NCI-H510A (cell line): Measurements from ENCODE around the gene SVEP1.
"Not testable (repeated sequence)": the region's sequence is repeated elsewhere in the genome, so short reads cannot be mapped to it uniquely, and the experiment has no call there.

Experiments used
- DNase-seq: peaks from one replicate; lab custom pipeline; 2025; lab: John Stamatoyannopoulos, UW

SVEP1 gene

DNA sequence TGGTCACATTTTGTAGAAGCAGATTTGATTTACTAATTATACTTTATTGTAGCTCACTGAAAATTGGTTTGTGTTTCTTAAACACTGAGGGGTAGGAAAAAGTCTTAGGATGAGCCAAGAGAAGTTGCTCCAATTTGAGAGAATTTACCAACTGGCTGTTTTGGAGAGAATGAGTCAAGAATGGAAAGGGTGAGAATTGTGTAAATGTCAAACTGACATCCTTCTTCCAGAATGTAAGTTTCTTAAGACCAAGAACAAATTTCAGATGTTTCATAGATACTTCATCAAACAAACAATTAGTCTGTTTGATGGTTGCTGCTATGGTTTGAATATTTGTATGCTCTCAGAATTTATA, 135.7 kb downstream of the SVEP1 start:
- DNase-seq, result no peak

DNA sequence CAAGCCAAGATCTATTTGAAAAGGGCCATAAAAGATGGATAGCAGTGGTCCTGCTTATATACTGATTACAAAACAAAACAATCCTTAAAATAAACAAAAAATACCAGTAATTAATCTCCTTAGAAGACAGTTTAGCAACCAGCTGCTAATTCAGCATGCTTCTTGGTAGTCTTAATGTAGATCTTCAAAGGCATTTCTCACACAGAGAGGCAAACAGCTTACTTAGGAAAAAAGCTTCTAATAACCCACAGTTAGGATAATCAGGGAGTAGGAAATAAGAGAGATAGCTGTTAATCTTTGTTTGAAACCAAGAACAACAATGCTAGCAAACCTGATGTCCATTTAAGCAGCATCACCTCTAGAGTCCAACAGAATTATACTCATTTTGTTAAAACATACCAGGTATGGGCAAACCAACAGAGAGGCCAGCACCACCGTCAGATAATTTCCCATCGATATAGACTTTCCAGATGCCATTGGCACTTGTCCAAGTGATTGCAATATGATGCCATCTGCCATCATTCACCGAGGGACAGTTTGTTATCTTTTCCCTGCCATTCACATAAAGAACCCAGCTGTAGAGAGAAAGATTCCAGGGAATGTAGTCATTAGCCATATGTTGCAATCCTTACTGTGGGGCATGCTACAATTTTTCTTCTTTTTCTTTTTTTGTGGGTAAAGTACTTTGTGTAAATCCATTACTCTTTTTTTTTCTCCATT, 136.2 kb downstream of the SVEP1 start:
- peak; percentile 59 for DNase-seq

DNA sequence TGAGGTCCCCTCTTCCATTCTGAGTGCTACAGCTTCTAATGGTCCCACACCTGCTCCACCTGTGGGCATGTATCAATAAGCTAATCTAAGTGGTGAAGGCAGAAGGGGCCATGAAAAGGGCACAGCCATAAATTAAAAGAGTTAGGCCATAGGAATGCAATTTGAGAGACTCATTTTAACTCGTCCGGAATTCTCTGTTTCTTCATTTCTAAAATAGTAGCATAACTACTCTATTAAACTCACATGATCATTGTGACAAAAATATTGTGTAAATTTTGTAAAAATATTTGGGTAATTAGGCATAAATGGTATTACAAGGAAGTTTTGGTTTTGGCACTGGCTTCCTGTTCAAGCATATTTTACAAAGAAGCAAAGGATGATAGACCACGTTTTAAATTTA, 138.7 kb downstream of the SVEP1 start:
- DNase-seq, result no peak

DNA sequence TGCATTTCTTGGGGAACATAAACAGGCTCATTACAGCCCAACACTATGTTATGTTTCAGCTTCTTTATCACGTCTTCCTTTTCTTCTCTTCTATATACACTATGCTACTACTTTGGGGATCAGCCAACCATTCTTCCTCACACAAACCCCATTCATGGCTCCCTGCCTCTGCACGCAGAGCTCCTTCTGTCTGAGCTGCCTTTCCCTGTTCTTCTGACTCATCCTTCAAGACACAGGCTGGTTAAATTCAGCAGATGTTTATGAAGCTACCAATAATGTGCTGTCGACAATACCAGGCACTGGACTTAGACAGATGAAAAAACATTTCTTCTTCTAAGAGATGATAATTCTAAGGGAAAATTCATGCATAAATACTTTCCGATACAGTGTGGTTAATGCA, 139.4 kb downstream of the SVEP1 start:
- DNase-seq, result no peak

DNA sequence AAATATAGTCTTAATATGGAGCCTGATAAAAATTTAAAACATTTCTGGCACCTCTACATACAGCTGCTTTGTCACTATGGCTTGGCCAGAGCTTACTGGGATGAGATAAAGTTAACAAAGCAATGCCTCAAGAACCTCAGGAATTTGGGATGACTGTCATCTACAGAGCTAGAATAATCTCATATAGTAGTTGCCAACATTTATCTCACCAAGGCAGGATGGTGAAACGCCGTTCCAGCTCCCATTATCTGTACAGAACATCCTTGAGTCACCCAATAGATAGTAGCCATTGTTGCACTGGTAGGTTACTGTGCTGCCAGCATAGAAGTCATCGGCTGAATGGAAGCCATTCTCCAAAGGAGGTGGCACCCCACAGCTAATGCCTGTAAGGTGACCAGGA, 147.3 kb downstream of the SVEP1 start:
- no peak for DNase-seq

DNA sequence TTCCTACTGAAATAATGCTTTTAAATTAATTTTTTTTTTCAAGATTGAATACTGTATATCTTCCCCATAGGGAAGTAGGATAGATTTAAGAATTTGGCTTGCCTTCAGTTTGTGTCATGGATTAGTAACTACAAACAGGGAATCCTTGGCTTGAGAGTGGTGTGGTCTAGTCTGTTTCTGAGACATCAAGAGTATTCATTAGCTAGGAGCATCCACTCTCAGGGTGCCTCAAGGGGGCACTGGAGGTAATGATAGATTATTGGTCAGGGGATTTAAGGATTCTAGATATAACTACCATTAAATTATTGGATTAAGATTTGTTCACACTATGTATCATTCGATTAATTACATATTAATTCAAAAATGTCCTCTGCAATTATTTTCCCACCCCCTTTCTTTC, 150.1 kb downstream of the SVEP1 start:
- no peak for DNase-seq

DNA sequence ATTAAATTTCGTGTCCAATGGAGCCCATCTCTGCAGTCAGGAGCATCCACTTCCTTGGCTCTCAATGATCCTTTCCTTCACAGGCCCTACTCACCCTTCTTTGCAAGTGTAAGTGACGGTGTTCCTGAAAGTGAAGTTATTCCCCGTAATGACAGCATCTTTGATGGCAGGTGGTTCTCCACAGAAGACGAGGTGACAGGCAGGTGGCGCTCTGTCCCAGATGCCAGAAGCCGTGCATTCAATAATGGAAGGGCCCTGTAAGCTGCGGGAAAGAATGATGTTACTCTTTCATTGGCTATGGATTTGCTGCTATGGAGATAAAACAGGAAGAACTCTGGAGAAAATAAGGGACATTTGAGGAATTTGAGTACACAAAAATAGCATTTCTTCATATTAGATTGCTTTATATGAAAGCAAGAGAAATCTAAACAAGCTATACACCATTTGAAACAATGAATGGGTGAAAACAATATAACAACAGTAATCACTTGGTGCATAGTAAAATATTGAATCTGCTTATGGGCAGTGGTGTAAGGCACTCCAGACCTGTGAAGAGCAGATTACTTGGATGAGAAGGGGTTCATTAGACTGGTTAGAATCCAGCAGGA, 151.9 kb downstream of the SVEP1 start:
- DNase-seq, result no peak

DNA sequence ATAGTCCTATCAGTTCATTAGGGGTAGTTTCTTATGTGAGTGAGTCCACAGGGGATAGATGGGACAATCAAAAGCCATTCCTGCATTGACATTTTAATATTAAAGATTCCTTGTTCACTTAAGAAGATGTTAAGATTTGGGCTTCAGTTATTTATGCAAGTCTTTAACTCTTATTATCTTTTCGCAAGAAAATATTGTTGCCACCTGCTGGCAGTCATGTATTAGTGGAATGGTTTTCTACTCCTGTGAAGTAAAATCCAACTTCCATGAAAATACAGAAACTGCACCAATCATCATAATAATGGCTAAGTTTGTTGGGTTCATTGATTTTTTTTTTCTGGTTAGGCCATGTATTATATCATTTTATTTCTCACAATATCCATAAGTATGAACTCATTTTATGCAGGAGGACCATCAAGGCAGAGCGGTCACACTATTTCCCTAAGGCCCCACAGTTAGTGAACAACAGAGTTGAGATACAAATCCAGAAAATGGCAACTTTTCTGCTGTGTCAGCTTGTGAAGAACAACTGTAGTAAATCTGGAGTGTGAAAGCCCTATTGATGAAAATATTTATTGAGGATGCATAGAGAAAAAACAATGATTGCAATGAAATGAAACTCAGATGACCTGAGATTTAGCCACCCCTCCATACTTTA, 153.4 kb downstream of the SVEP1 start:
- no peak for DNase-seq

DNA sequence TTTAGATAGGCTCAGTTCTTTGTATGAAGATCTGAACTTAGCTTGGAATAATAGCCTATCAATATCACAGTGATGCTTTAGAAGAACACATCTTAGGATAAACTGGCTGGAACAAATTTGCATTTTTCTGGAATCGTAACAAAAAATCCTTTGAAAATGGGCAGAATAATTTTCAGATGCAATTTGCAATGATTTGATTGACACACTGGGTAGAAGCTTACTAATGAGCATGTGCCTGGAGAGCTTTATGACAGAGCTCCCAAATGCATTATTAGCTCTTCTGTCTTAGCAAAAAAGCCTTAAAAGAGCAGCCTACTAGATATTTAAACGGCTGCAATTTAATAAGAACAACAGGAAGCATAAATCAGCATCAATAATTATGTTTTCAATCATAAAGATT, 165.1 kb downstream of the SVEP1 start:
- DNase-seq, result no peak

DNA sequence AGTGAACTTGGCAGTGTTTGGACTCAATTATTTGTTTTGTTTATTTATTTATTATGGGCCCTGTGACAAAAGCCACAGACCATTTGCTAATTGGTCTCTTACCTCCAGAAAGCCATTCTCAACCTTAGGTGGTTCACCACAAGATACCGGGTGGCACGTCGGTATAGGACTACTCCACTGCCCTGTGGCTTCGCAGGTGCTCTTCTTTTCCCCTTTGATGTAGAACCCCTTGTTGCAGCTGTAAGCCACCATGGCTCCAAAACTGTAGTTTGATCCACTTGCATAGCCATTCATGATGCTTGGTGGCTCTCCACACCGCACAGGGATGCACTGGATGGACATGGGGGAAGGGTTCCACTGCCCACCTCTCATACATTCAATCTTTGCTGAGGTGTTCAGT, 168.6 kb downstream of the SVEP1 start:
- no peak for DNase-seq

DNA sequence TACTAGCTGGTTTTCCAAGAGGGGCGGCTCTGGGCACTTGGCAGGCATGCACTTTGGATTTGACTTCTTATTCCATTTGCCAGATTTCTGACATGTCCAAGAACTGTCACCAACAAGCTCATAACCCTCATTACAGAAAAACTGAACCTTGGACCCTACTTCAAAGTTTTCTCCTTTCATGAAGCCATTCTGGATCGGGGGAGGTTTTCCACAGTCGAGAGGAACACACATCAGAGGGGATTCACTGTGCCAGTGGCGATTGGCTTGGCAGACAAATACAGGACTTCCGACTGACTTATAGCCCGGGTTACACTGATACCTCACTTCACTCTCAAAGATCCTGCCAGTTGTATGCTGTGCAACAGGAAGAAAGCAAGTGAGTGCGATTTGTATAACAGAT, 170.9 kb downstream of the SVEP1 start:
- no peak for DNase-seq

DNA sequence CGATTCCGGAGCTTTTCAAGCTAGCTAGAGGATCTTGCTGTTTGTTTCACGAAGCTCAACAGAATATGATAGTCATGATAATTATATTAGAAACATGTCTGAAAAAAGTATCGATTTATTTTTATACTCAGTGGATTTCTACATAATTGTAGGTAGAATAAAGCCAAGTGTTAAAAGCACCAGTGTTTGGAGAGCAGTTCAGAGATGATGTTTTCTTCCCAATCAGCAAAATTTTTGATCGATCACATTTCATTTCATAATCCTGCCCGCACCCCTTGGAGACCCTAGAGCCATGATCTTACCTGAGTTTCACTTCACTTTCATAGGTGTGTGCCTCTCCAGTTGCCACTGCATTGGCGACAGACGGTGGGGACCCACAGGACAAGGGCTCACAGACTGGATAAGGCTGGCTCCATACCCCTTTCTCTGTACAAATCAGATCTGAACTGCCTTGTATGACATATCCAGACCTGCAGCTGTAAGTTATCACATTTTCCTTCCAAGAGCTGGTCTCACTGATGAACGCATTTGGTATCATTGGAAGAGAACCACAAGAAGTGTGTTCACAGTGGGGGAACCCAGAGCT, 173.6 kb downstream of the SVEP1 start:
- DNase-seq, result no peak

DNA sequence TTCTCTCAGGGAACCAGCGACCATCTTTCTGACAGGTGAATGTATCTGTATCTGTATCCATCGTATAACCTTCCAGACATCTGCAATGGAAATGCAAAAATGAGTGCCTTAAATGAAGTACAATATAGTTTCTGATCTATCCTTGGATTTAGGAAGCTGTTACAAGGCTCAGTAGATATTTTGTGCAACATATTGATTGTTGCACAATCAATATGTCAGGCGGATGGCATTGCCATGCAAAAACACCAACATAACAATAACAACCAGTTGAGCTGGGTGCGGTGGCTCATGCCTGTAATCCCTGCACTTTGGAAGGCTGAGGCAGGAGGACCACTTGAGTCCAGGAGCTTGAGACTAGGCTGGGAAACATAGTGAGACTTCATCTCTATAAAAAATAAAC, 175.1 kb downstream of the SVEP1 start:
- no peak for DNase-seq

DNA sequence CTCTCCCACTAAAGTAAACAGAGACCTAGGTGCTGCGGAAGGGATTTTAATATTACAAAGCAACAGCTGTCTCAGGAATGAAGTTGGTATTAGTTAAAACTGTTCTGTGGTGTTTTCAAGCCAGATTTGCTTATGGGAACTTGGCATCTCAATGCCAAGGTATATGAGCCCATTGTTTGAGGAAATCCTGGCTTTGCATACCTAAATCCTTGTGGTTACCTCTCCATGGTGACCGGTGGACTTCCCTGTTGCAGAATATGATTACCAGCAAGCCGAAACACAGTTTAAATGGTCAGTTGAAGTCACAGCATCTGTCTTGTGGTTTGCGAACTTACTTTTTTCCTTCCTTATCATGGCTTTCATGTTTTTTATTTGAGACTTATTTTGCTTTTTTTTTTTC, 179.6 kb downstream of the SVEP1 start:
- DNase-seq, result no peak

DNA sequence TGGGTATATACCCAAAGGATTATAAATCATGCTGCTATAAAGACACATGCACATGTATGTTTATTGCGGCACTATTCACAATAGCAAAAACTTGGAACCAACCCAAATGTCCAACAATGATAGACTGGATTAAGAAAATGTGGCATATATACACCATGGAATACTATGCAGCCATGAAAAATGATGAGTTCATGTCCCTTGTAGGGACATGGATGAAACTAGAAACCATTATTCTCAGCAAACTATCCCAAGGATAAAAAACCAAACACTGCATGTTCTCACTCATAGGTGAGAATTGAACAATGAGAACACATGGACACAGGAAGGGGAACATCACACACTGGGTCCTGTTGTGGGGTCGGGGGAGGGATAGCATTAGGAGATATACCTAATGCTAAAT, 180.5 kb downstream of the SVEP1 start:
- DNase-seq, result not testable (repeated sequence)

DNA sequence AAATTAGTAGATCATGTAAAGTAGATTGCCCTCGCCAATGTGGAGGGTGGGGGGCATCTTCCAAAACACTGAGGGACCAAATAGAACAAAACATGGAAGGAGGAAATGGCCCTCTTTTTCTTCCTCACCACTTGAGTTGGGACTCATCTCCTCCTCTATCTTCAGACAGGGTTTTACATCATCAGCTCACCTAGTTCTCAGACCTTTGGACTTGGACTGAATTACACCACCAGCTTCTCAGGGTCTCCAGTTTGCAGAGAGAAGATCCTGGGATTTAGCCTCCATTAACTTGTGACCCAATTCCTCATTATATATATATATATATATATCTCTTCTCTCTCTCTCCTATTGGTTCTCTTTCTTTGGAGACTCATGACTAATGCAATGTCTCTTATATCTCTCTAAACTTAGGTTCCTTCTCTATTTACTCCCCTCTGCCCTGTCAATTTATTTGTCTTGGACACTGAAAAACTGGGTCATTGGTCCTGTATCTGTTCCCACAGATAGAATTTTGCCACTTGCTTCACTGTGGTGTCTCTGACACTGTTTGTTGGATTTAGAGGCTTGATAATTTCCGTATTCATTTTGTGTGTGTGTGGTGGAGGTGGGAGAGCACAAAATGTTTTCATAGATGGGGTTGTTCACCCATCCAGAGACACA, 187.6 kb downstream of the SVEP1 start:
- DNase-seq, result no peak

DNA sequence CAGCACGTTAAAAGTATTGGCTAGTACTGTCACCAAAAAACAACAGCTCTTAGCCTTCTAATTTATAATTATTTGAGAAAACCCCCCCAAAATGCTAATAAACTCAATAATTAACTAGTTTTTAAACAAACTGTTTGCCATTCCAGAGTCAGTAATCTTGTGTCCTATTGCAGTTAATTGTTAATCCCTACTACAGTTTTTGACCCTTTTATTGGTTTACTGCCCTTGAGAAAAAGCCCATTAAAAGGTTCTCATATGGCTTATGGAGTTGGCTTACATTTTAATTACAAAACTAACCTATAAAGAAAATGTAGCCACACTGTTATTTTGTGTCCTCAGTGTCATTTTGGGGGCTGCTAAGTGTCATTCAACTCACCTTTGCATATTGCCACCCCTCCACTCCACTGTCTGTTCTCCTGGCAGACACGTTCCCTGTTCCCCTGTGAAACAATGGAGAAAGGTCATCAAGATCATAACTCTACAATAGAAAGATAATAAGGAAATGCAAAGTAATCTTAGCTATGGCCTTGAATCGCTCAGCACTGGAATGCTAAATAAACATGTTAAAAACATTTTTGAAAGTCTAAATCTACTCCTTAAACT, 190.3 kb downstream of the SVEP1 start:
- DNase-seq, result no peak

DNA sequence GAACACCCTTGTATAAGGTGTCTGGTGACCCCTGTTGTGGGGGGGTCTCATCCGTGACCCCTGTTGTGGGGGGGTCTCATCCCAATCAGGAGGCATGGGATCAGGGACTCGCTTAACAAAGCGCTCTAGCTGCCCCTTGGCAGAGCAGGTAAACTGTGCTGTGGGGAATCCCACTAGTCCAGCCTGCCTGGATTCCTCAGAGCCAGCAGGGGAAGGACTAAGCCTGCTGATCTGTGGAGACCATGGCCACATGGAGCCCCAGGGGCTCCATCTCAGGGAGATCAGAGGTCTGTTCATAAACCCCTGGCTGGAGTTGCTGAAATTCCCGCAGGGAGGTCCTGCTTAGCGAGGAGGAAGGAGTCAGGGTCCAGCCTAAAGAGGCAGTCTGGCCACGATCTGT, 196.1 kb downstream of the SVEP1 start:
- DNase-seq, result no peak

DNA sequence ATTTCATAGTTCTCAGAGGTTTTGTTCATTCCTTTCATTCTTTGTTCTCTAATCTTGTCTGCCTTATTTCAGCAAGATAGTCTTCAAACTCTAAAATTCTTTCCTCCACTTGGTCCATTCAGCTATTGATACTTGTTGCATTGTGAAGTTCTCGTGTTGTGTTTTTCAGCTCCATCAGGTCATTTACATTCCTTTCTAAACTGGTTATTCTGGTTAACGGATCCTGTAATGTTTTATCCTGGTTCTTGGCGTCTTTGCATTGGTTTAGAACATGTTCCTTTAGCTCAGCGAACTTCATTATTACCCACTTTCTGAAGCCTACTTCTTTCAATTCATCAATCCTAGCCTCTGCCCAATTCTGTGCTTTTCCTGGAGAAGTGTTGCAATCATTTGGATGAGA, 196.8 kb downstream of the SVEP1 start:
- no peak for DNase-seq

DNA sequence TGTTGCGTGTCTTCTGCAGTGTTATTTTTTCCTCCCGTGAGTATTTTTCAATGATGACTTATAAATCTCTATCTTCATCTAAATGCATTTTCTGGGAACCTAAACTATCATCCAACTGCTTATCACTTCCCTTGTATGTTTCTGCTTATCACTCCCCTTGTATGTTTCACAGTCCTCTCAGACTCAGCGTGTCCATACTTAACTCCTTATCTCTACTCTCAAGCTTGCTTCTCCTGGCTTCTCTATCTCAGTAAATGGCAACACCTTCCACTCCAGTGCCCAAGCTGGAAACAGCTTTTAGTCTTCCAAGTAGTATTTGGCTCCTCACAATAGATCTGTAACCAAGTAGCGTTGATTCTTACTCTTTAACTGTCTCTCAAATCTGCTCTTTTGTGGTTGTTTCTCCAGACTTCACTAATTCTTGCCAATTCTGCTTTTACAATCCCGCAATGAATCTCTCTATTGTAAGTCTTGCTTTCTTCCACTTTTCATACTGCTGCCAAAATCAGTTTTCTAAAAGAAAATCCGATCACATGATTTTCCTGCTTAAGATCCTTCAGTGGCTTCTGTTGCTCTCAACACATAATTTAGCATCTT, 208.0 kb downstream of the SVEP1 start:
- no peak for DNase-seq

DNA sequence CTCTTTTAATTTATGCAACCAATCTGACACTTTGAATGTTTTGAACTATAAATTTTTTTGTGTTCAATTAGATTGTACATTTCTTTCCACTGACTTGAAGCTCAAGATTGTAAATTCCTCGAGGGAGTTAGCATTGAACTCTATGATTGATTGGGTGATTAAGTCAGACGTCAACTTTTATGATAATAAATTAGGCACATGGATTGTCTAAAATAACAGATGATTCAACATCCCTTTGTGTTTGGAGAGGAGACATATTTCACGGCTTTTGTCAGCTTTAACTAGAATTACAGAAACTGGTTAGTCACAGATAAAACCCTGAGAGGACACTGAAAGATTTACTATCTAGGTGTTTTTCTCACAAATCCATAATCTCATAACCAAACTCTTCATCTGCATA, 209.2 kb downstream of the SVEP1 start:
- DNase-seq, result no peak

DNA sequence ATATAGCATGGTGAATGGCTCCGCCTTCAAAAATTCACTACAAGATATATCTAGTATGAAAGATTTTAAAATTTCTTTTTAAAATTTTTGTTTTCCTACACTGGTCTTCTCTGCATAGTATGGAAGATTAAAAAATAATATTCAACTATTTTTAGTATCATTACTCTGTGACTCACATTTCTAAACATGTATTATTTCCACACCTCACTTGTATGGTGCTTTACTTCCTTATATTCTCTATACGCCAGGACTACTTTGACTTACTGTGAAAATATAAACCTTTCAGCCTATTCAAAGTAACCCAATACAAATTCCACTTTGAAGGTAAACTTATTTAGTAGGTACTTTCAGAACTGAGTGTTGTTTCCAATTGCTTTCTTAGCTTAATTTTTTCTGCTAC, 215.1 kb downstream of the SVEP1 start:
- no peak for DNase-seq
